H1 (cell line): ENCODE results near the gene LDLRAD3. TPM values are rescaled to one million over a fixed set of nuclear protein-coding genes. Genes with fewer than 3 reads are reported as not detected.
A peak's percentile ranks its signal among the peaks of the same experiment; 100 is the strongest.

Source experiments
- CTCF ChIA-PET: fragments of 300-600 bp; sonication (Branson Sonifier 250); formaldehyde crosslinking; loops from one replicate; lab custom pipeline; 2021; ENCODE audit not compliant: partially characterized antibody; lab: Charles Lee
- POLR2A ChIA-PET: fragments of 300-600 bp; sonication (Branson Sonifier 250); formaldehyde crosslinking; loops from one replicate; lab custom pipeline; 2021; ENCODE audit warnings: inconsistent platforms; ENCODE audit not compliant: partially characterized antibody; lab: Charles Lee
- DNase-seq, 2 experiments: peaks; one replicate each; pipeline versions ENCODE4 v3.0.0 to v3.0.0-alpha.2; 2010 to 2022; ENCODE audit warnings: low spot score in 2 of 2, low read depth in 1 of 2, mixed read lengths in 1 of 2
- FAIRE-seq: peaks from 2 replicates; lab custom pipeline; 2011; peaks lifted over from hg19 to GRCh38; lab: Jason Lieb, UNC
- H2AFZ ChIP-seq: 2 replicates; pipeline ENCODE4 v1.8.1; 2012; ENCODE audit warnings: low read length, inconsistent platforms
- H2AK5ac ChIP-seq: 2 replicates; pipeline ENCODE4 v1.6.1; 2013; ENCODE audit warnings: low read depth, low read length
- H2BK120ac ChIP-seq: replicated peaks from 2 replicates; pipeline ENCODE3; 2013; ENCODE audit warnings: low read depth, low read length, inconsistent platforms
- H2BK12ac ChIP-seq: 2 replicates; pipeline ENCODE4 v1.6.1; 2013; ENCODE audit warnings: low read depth, low read length
- H2BK15ac ChIP-seq: 2 replicates; pipeline ENCODE4 v1.6.1; 2013; ENCODE audit warnings: low read length
- H2BK20ac ChIP-seq: 2 replicates; pipeline ENCODE4 v1.6.1; 2013; ENCODE audit warnings: low read length
- H2BK5ac ChIP-seq: 2 replicates; pipeline ENCODE4 v1.6.1; 2013; ENCODE audit warnings: low read depth, low read length
- H3K14ac ChIP-seq: 2 replicates; pipeline ENCODE4 v1.6.1; 2013; ENCODE audit warnings: inconsistent platforms; ENCODE audit not compliant: insufficient read length
- H3K18ac ChIP-seq: 2 replicates; pipeline ENCODE4 v1.6.1; 2013; ENCODE audit warnings: low read length; ENCODE audit errors: extremely low read depth
- H3K23ac ChIP-seq: 2 replicates; pipeline ENCODE4 v1.6.1; 2013; ENCODE audit warnings: inconsistent platforms; ENCODE audit not compliant: insufficient read length
- H3K23me2 ChIP-seq: 2 replicates; pipeline ENCODE4 v1.6.1; 2013; ENCODE audit warnings: low read depth, low read length
- H3K27ac ChIP-seq: 2 replicates; pipeline ENCODE4 v1.6.1; 2011; ENCODE audit warnings: low read depth, low read length, inconsistent platforms
- H3K27me3 ChIP-seq, 4 experiments: replicated peaks in 1 of 4; 1 replicate in 1 of 4; 2 replicates in 3 of 4; pipeline versions ENCODE4 v1.6.1 to v1.8.1; 2011 to 2013; ENCODE audit warnings: low read length in 3 of 4, mild to moderate bottlenecking in 3 of 4, inconsistent platforms in 2 of 4, mixed read lengths in 2 of 4, moderate library complexity in 1 of 4; ENCODE audit not compliant: control insufficient read depth in 3 of 4, insufficient read depth in 3 of 4; ENCODE audit errors: extremely low read depth in 1 of 4
- H3K36me3 ChIP-seq, 4 experiments: 2 replicates each; pipeline versions ENCODE4 v1.6.1 to v1.8.1; 2011 to 2013; ENCODE audit warnings: mild to moderate bottlenecking in 4 of 4, low read length in 3 of 4, moderate library complexity in 2 of 4, control low read depth in 1 of 4, inconsistent platforms in 1 of 4; ENCODE audit not compliant: insufficient read depth in 4 of 4, control insufficient read depth in 2 of 4
- H3K4ac ChIP-seq: replicated peaks from 2 replicates; pipeline ENCODE3; 2013; ENCODE audit warnings: low read length, low read depth, mixed read lengths, inconsistent platforms; ENCODE audit not compliant: insufficient read length
- H3K4me1 ChIP-seq, 4 experiments: replicated peaks in 1 of 4; 1 replicate in 1 of 4; 2 replicates in 3 of 4; pipeline versions ENCODE4 v1.6.1 to v1.8.1; 2011 to 2013; ENCODE audit warnings: low read length in 3 of 4, inconsistent platforms in 2 of 4, mixed read lengths in 1 of 4; ENCODE audit not compliant: insufficient read depth in 4 of 4, control insufficient read depth in 3 of 4
- H3K4me2 ChIP-seq, 2 experiments: 2 replicates each; pipeline versions ENCODE4 v1.6.1 to v1.8.1; 2011 to 2013; ENCODE audit warnings: low read depth in 2 of 2, low read length in 2 of 2, control low read depth in 1 of 2, inconsistent platforms in 1 of 2, mild to moderate bottlenecking in 1 of 2; ENCODE audit not compliant: insufficient read depth in 1 of 2
- H3K4me3 ChIP-seq, 4 experiments: fragments of 200-600, 300-600 bp in 1 of 4; sonication (generic), shearing (Covaris generic), sonication (Bioruptor Twin) in 1 of 4; 2 replicates each; pipeline versions ENCODE4 v1.5.1 to v1.8.1; 2011 to 2016; ENCODE audit warnings: low read length in 4 of 4, low read depth in 3 of 4, control low read depth in 2 of 4, inconsistent platforms in 2 of 4, mild to moderate bottlenecking in 2 of 4, mixed read lengths in 1 of 4, moderate library complexity in 1 of 4; ENCODE audit not compliant: insufficient read depth in 2 of 4; ENCODE audit errors: extremely low read depth in 1 of 4
- H3K56ac ChIP-seq: replicated peaks from 2 replicates; pipeline ENCODE3; 2013; ENCODE audit warnings: low read depth, mild to moderate bottlenecking, mixed read lengths, low read length, inconsistent platforms; ENCODE audit not compliant: insufficient read length
- H3K79me1 ChIP-seq: 2 replicates; pipeline ENCODE4 v1.6.1; 2013; ENCODE audit warnings: low read depth, low read length, control low read depth
- H3K79me2 ChIP-seq, 2 experiments: 2 replicates each; pipeline versions ENCODE4 v1.6.1 to v1.8.1; 2012 to 2013; ENCODE audit warnings: low read length in 2 of 2, mild to moderate bottlenecking in 2 of 2, inconsistent platforms in 1 of 2; ENCODE audit not compliant: insufficient read depth in 2 of 2, control insufficient read depth in 1 of 2
- H3K9ac ChIP-seq, 4 experiments: replicated peaks in 1 of 4; 1 replicate in 1 of 4; 2 replicates in 3 of 4; pipeline versions ENCODE4 v1.6.1 to v1.8.1; 2011 to 2013; ENCODE audit warnings: low read depth in 3 of 4, low read length in 3 of 4, control low read depth in 2 of 4, mild to moderate bottlenecking in 2 of 4, moderate library complexity in 2 of 4, inconsistent platforms in 1 of 4; ENCODE audit errors: extremely low read depth in 1 of 4
- H3K9me3 ChIP-seq, 2 experiments: 2 replicates each; pipeline versions ENCODE4 v1.6.1 to v1.8.1; 2012 to 2013; ENCODE audit warnings: mild to moderate bottlenecking in 2 of 2, moderate library complexity in 2 of 2, control low read depth in 1 of 2, inconsistent platforms in 1 of 2, low read depth in 1 of 2, low read length in 1 of 2, mixed read lengths in 1 of 2; ENCODE audit not compliant: insufficient read depth in 2 of 2
- H4K20me1 ChIP-seq, 2 experiments: replicated peaks in 1 of 2; 2 replicates each; pipeline versions ENCODE3 to v1.8.1; 2011 to 2013; ENCODE audit warnings: inconsistent platforms in 2 of 2, low read length in 2 of 2, mild to moderate bottlenecking in 1 of 2; ENCODE audit not compliant: insufficient read depth in 2 of 2, control insufficient read depth in 1 of 2
- H4K5ac ChIP-seq: 2 replicates; pipeline ENCODE4 v1.6.1; 2013; ENCODE audit warnings: low read length, low read depth, mixed read lengths, inconsistent platforms; ENCODE audit not compliant: insufficient read length
- H4K8ac ChIP-seq: 2 replicates; pipeline ENCODE4 v1.8.0; 2013; ENCODE audit warnings: mild to moderate bottlenecking, moderate library complexity, low read length, inconsistent platforms; ENCODE audit not compliant: insufficient read depth; ENCODE audit errors: extremely low read depth
- H4K91ac ChIP-seq: replicated peaks from 2 replicates; pipeline ENCODE3; 2013; ENCODE audit warnings: low read length, mixed read lengths, inconsistent platforms; ENCODE audit not compliant: insufficient read length
- CBX8 ChIP-seq: fragments of 300-800, 300-1000 bp; sonication (generic); IDR thresholded peaks from 2 replicates; pipeline ENCODE4 v1.7.1; 2016; ENCODE audit warnings: low read depth, low read length, borderline replicate concordance
- CEBPB ChIP-seq: IDR thresholded peaks from 2 replicates; pipeline ENCODE4 v1.6.1; 2012; ENCODE audit warnings: low read depth, low read length
- CREB1 ChIP-seq: IDR thresholded peaks from 2 replicates; pipeline ENCODE4 v1.6.1; 2012; ENCODE audit warnings: inconsistent platforms
- RFX5 ChIP-seq: IDR thresholded peaks from 2 replicates; pipeline ENCODE4 v1.6.1; 2011; ENCODE audit warnings: low read depth, low read length, improper control_type of control experiment, borderline replicate concordance
- SIRT6 ChIP-seq: IDR thresholded peaks from one replicate; pipeline ENCODE4 v1.7.1; 2012; ENCODE audit warnings: low read length, inconsistent platforms
- SP2 ChIP-seq: IDR thresholded peaks from 2 replicates; pipeline ENCODE4 v1.6.1; 2012; ENCODE audit warnings: mild to moderate bottlenecking, low read length, inconsistent platforms
- SRF ChIP-seq: IDR thresholded peaks from 2 replicates; pipeline ENCODE4 v1.6.1; 2011; ENCODE audit warnings: mild to moderate bottlenecking, low read depth, low read length, moderate library complexity
- SUZ12 ChIP-seq: fragments of 200-600 bp; sonication (generic); IDR thresholded peaks from 2 replicates; pipeline ENCODE4 v1.6.1; 2012; ENCODE audit warnings: mild to moderate bottlenecking, inconsistent platforms, low read length, moderate library complexity, mixed read lengths
- TAF1 ChIP-seq: IDR thresholded peaks from 2 replicates; pipeline ENCODE4 v1.6.1; 2011; ENCODE audit warnings: mild to moderate bottlenecking, low read depth, low read length
- WGBS, 2 experiments: shearing (Covaris generic) in 1 of 2; methylation state at CpG; one replicate each; pipeline versions ENCODE4 v1.1.6 to v1.1.7; 2013 to 2015; ENCODE audit warnings: low lambda C conversion rate in 2 of 2, mixed read lengths in 2 of 2, inconsistent platforms in 1 of 2, low coverage in 1 of 2, missing lambda C conversion rate in 1 of 2; ENCODE audit not compliant: insufficient replicate concordance in 2 of 2, insufficient coverage in 1 of 2, insufficient read length in 1 of 2; ENCODE audit errors: extremely low coverage in 1 of 2, missing lambda C conversion rate in 1 of 2; 5-methylcytosine and 5-hydroxymethylcytosine counted together
- polyA plus RNA-seq, 7 experiments: library from polyadenylated mRNA; depleted of rRNA in 3 of 7; stranded (reverse) in 5 of 7; unstranded in 2 of 7; fragments of >200 nt in 5 of 7; fragments of 200-250 nt in 2 of 7; gene quantifications; 1 replicate in 5 of 7; 2 replicates in 1 of 7; 4 replicates in 1 of 7; pipeline versions ENCODE4 v1.2.1 to v1.2.3, GENCODE V29; 2011 to 2013; ENCODE audit warnings: missing spikeins in 2 of 7, mixed read lengths in 2 of 7
- total RNA-seq: library from RNA; stranded (reverse); fragmentation: NEBNext Ultra II Directional; extraction: Animal tissue kit (Norgen Biotek cat#: 25700); gene quantifications from 2 replicates; pipeline ENCODE4 v1.2.1, GENCODE V29; 2021
- TF ChIP-seq, protein P1 (sequence below): IDR thresholded peaks from 2 replicates; pipeline ENCODE4 v1.6.1; 2012; ENCODE audit warnings: inconsistent platforms
- TF ChIP-seq, protein P2 (sequence below): IDR thresholded peaks from 2 replicates; pipeline ENCODE4 v1.6.1; 2012; ENCODE audit warnings: low read length, inconsistent platforms

The LDLRAD3 gene
- total and polyA plus RNA-seq, 2 of the 8 experiments (the other 6 are each of a cell fraction or from before 2014, with no cell fraction given), result 18.6 to 22.8 TPM

DNA sequence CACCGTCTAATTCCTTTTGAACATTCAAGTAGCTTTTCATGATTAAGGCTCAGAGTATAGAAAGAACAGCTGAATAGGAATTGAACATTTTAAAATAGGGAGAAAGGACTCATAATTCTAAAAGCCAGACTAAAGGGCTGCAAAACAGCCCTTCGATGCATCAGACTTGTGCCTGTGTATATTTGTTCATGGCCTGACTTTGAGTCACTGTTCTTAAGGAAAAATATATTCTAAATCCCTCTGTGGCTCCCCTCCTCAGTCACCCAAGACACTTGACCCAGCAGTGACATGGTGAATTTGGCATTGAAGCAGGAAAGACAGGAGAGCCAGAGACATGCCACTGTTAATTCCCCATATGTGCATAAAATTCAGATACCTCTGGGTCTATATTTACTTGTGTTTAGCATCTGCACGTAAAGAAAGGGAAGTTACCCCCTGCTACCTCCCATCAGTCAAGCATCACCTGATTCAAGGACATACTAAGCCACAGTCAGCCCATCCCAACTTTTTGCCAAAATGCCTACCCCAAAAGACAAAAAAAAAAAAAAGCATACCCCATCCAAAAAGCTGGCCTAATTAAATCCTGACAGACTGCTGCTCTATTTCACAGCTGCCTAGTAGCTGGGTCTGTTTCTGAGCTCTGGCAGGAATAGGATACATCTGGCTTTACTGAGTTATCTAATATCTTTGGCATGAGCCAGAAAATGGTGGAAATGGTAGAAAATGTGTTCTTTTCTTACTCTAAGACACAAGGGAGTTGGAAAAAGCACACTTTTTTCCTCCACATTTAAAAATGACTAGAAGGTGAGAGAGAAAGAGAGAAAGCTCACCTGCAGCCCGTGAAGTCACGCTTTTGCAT is 251.9 kb downstream of the LDLRAD3 start:
- no peak overlapping the region for H2BK120ac ChIP-seq
- WGBS, 2 experiments, result 65% methylated on average over 4 of the region's 5 CpGs; no CpG with 5 or more reads in 1 of the 2 experiments
- no peaks in the 10 kb centered on the region for H3K27me3 ChIP-seq
- ChIA-PET POLR2A (interaction anchor here (0.7 kb wide), 1 partner anchor 15 kb away, joined by 4 read pairs; no protein-coding TSS in a partner anchor), CTCF (interaction anchor here (0.5 to 1.4 kb wide), 8 partner anchors 11 to 580 kb away, joined by 3 to 5 read pairs (median 3); no protein-coding TSS in a partner anchor)
- no peaks in the 10 kb centered on the region for H3K79me2 ChIP-seq
- no peak overlapping the region for H3K23ac ChIP-seq
- no peak overlapping the region for H2BK15ac ChIP-seq
- H3K9ac ChIP-seq, result peak overlapping the region in 1 of 4 experiments; percentile 43; a peak in 1 of 7 replicates
- no peaks in the 10 kb centered on the region; the same call in 1 of the 2 replicates for H3K79me1 ChIP-seq
- peaks cover 0 to 4% of the 10 kb centered on the region in 2 experiments for H4K20me1 ChIP-seq
- no peak overlapping the region for H2BK20ac ChIP-seq
- no peaks in the 10 kb centered on the region for H3K9me3 ChIP-seq
- H3K4me3 ChIP-seq, result no peak overlapping the region
- no peak overlapping the region for H4K8ac ChIP-seq
- H3K23me2 ChIP-seq, result no peaks in the 10 kb centered on the region
- H3K27ac ChIP-seq, result no peak overlapping the region
- H3K4me2 ChIP-seq, result 0 out of 4 replicates have a peak overlapping the region, but pooled peaks of 1 of the 2 experiments have one; percentile 15
- H3K18ac ChIP-seq, result no peak overlapping the region
- H3K14ac ChIP-seq, result no peak overlapping the region
- H3K4ac ChIP-seq, result no peak overlapping the region
- H2AK5ac ChIP-seq, result no peak overlapping the region
- peaks cover 0 to 16% (median 9%) of the 10 kb centered on the region in 4 experiments; a peak in 4 of 7 replicates for H3K4me1 ChIP-seq
- no peak for FAIRE-seq
- no peak overlapping the region for H4K91ac ChIP-seq
- no peaks in the 10 kb centered on the region; a peak in 2 of 8 replicates for H3K36me3 ChIP-seq
- no peak overlapping the region for H2AFZ ChIP-seq
- H3K56ac ChIP-seq, result no peak overlapping the region
- H2BK12ac ChIP-seq, result no peak overlapping the region
- no peak overlapping the region for H2BK5ac ChIP-seq
- no peak for DNase-seq
- no peak overlapping the region for H4K5ac ChIP-seq
- no peak for TF ChIP-seq CBX8
- TF ChIP-seq, protein P1, sequence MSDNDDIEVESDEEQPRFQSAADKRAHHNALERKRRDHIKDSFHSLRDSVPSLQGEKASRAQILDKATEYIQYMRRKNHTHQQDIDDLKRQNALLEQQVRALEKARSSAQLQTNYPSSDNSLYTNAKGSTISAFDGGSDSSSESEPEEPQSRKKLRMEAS, result no peak
- no peak for TF ChIP-seq CREB1
- no peak for TF ChIP-seq CEBPB
- no peak for TF ChIP-seq SIRT6
- TF ChIP-seq SUZ12, result no peak
- TF ChIP-seq SRF, result no peak
- TF ChIP-seq RFX5, result no peak
- TF ChIP-seq SP2, result no peak
- TF ChIP-seq, protein P2, sequence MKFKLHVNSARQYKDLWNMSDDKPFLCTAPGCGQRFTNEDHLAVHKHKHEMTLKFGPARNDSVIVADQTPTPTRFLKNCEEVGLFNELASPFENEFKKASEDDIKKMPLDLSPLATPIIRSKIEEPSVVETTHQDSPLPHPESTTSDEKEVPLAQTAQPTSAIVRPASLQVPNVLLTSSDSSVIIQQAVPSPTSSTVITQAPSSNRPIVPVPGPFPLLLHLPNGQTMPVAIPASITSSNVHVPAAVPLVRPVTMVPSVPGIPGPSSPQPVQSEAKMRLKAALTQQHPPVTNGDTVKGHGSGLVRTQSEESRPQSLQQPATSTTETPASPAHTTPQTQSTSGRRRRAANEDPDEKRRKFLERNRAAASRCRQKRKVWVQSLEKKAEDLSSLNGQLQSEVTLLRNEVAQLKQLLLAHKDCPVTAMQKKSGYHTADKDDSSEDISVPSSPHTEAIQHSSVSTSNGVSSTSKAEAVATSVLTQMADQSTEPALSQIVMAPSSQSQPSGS, result no peak
- no peak for TF ChIP-seq TAF1
